DND-41 (cell line): ENCODE measurements around the gene MYEOV.

ENCODE experiments used
- ATAC-seq: fragments of 200-7000 bp; cut with Tn5 transposase; 3 replicates; pipeline ENCODE4 v1.9.1; 2021; ENCODE audit warnings: low read depth; ENCODE audit not compliant: insufficient read depth
- DNase-seq: peaks from one replicate; pipeline ENCODE4 v3.0.0-alpha.2; 2020
- H2AFZ ChIP-seq: 2 replicates; pipeline ENCODE4 v1.6.0; 2012; ENCODE audit warnings: low read depth, low read length
- H3K27ac ChIP-seq: 2 replicates; pipeline ENCODE4 v1.5.1; 2012; ENCODE audit warnings: low read length, inconsistent platforms
- H3K27me3 ChIP-seq: fragments of 200-600 bp; sonication (generic); 2 replicates; pipeline ENCODE4 v1.6.0; 2012; ENCODE audit warnings: low read length, mild to moderate bottlenecking, inconsistent platforms; ENCODE audit not compliant: insufficient read depth, poor library complexity
- H3K36me3 ChIP-seq: 2 replicates; pipeline ENCODE4 v1.5.1; 2012; ENCODE audit warnings: low read length, inconsistent platforms; ENCODE audit not compliant: insufficient read depth
- H3K4me1 ChIP-seq: 2 replicates; pipeline ENCODE4 v1.5.1; 2012; ENCODE audit warnings: mild to moderate bottlenecking, low read length; ENCODE audit not compliant: insufficient read depth
- H3K4me2 ChIP-seq: 2 replicates; pipeline ENCODE4 v1.6.0; 2012; ENCODE audit warnings: mild to moderate bottlenecking, moderate library complexity, low read length, inconsistent platforms; ENCODE audit not compliant: insufficient read depth
- H3K4me3 ChIP-seq, 2 experiments: fragments of 200-600 bp in 1 of 2; shearing (Covaris generic) in 1 of 2; 2 replicates each; pipeline ENCODE4 v1.5.1; 2012 to 2016; ENCODE audit warnings: inconsistent platforms in 2 of 2, low read length in 2 of 2, mild to moderate bottlenecking in 2 of 2, low read depth in 1 of 2, moderate library complexity in 1 of 2
- H3K79me2 ChIP-seq: 2 replicates; pipeline ENCODE4 v1.6.0; 2012; ENCODE audit warnings: low read length, inconsistent platforms; ENCODE audit not compliant: insufficient read depth
- H3K9ac ChIP-seq: 2 replicates; pipeline ENCODE4 v1.6.0; 2012; ENCODE audit warnings: low read depth, mild to moderate bottlenecking, inconsistent platforms, low read length, moderate library complexity
- H3K9me3 ChIP-seq: 2 replicates; pipeline ENCODE4 v1.5.1; 2012; ENCODE audit warnings: low read length, moderate library complexity, mild to moderate bottlenecking, inconsistent platforms; ENCODE audit not compliant: insufficient read depth, severe bottlenecking
- H4K20me1 ChIP-seq: 2 replicates; pipeline ENCODE4 v1.6.0; 2012; ENCODE audit warnings: low read length; ENCODE audit not compliant: insufficient read depth
- EZH2 ChIP-seq: IDR thresholded peaks from 3 replicates; pipeline ENCODE4 v1.6.1; 2012; ENCODE audit warnings: borderline replicate concordance, low read depth, mild to moderate bottlenecking, moderate library complexity, low read length, inconsistent platforms; ENCODE audit not compliant: severe bottlenecking
- TF ChIP-seq, protein P1 (sequence below): IDR thresholded peaks from 2 replicates; pipeline ENCODE4 v1.5.1; 2012; ENCODE audit warnings: borderline replicate concordance, low read length, moderate library complexity, mild to moderate bottlenecking; ENCODE audit not compliant: poor library complexity, severe bottlenecking; ENCODE audit errors: extremely low read depth

Gene MYEOV

DNA sequence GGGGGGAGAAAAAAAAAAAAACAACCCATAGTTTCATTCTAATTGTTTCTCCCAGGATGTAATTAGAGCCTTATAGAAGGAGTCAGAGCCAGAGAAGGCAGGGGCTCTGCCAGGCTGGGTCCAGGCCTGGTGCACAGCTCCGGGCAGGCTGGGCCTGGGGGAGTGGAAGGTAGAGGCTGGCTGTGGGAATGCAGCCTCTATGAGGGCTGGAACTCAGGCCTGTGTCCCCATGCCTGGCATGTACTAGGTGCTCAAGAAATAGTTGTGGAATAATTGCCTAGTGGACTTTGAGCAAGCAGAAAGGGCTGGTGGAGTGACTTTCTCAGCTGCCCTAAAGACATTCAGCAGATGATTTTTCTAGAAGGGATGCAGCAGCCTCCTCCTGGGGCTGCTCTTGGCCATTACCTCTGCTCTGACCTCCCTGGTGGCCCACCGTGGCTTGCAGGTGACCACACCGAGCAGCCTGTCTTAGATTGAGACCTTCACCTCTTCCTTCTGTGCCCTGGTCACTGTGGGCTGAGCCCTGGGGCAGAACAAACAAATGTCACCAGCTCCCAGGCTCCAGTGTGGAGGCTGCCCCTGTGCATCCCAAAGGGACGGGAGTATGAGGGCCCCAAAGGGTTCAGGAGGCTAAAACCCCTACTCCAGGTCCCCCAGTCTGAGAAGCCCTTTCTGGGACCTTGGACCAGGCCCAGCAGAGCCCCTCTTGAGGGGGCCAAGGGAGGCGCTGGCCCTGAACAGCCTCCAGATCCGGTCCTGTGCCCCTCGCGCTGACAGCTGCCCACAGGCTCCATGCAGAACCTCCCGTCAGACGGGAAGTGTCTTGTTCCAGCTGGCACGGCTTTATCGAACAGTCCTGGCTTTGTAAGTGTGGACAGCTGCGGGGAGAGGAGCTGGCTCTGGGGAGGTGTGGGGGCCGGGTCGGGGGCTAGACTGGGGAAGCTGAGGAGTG lies 18.8 kb downstream of the MYEOV start:
- no peak overlapping the region for H2AFZ ChIP-seq
- no peak for DNase-seq
- peaks cover 39% of the 10 kb centered on the region for H3K27me3 ChIP-seq
- H3K4me3 ChIP-seq, result no peak overlapping the region
- H3K36me3 ChIP-seq, result no peaks in the 10 kb centered on the region
- TF ChIP-seq, protein P1, sequence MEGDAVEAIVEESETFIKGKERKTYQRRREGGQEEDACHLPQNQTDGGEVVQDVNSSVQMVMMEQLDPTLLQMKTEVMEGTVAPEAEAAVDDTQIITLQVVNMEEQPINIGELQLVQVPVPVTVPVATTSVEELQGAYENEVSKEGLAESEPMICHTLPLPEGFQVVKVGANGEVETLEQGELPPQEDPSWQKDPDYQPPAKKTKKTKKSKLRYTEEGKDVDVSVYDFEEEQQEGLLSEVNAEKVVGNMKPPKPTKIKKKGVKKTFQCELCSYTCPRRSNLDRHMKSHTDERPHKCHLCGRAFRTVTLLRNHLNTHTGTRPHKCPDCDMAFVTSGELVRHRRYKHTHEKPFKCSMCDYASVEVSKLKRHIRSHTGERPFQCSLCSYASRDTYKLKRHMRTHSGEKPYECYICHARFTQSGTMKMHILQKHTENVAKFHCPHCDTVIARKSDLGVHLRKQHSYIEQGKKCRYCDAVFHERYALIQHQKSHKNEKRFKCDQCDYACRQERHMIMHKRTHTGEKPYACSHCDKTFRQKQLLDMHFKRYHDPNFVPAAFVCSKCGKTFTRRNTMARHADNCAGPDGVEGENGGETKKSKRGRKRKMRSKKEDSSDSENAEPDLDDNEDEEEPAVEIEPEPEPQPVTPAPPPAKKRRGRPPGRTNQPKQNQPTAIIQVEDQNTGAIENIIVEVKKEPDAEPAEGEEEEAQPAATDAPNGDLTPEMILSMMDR, result no peak
- TF ChIP-seq EZH2, result no peak
- H3K4me1 ChIP-seq, result peaks cover 19% of the 10 kb centered on the region
- H4K20me1 ChIP-seq, result peaks cover 49% of the 10 kb centered on the region
- H3K9ac ChIP-seq, result no peak overlapping the region
- no peaks in the 10 kb centered on the region for H3K79me2 ChIP-seq
- H3K9me3 ChIP-seq, result no peaks in the 10 kb centered on the region
- no peak for ATAC-seq
- H3K4me2 ChIP-seq, result no peak overlapping the region
- H3K27ac ChIP-seq, result no peak overlapping the region

DNA sequence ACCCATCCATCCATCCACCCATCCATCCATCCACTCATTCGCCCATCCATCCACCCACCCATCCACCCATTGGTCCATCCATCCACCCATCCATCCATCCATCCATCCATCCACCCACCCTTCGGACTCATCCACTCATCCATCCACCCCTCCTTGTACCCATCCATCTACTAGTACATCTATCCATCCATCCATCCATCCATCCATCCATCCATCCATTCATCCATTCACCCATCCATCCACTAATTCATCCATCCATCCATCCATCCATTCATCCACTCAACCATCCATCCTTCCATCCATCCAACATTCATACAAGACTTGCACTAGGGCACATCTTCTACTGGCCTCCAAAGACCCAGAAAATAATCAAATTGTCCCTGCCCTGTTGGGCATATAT lies 20.0 kb downstream of the MYEOV start:
- Histone ChIP-seq H3K36me3 (no peaks in the 10 kb centered on the region), H3K4me3 (no peak overlapping the region), H3K27ac (no peak overlapping the region), H3K4me1 (peaks cover 19% of the 10 kb centered on the region), H3K27me3 (peaks cover 31% of the 10 kb centered on the region), H4K20me1 (peaks cover 37% of the 10 kb centered on the region), H3K9ac (no peak overlapping the region), H3K9me3 (no peaks in the 10 kb centered on the region), H2AFZ (no peak overlapping the region), H3K79me2 (no peaks in the 10 kb centered on the region), H3K4me2 (no peak overlapping the region)
- DNase-seq (no peak), ATAC-seq (no peak)
- TF ChIP-seq EZH2, result no peak
- TF ChIP-seq, protein P1, result no peak

GRCh38 chr11:69314555-69314954 lies 20.6 kb downstream of the MYEOV start:
- H2AFZ ChIP-seq, result no peak overlapping the region
- no peak overlapping the region for H3K4me2 ChIP-seq
- no peaks in the 10 kb centered on the region for H3K79me2 ChIP-seq

More at GRCh38 chr11:69314555-69314954, 20.6 kb downstream of the MYEOV start:
- DNase-seq (no peak), ATAC-seq (no peak)
- Histone ChIP-seq H3K27ac (no peak overlapping the region), H3K4me3 (no peak overlapping the region), H3K27me3 (peaks cover 26% of the 10 kb centered on the region), H4K20me1 (peaks cover 32% of the 10 kb centered on the region), H3K9me3 (no peaks in the 10 kb centered on the region), H3K9ac (no peak overlapping the region), H3K4me1 (peaks cover 19% of the 10 kb centered on the region), H3K36me3 (no peaks in the 10 kb centered on the region)
- no peak for TF ChIP-seq EZH2
- TF ChIP-seq, protein P1, result no peak
